Neural cell (in vitro differentiated cells): ENCODE data around the gene HOXC6. TPM values are rescaled to one million over a fixed set of nuclear protein-coding genes. Genes with fewer than 3 reads are reported as not detected.

Experiments
- H2AFZ ChIP-seq: fragments of 200-600, 300-800 bp; sonication (generic), shearing (Covaris generic); 2 replicates; pipeline ENCODE4 v1.6.0; 2014; ENCODE audit warnings: low read depth, mild to moderate bottlenecking, antibody characterized with exemption, low read length, moderate library complexity
- H3F3A ChIP-seq: fragments of 200-600 bp; shearing (Covaris generic); 2 replicates; pipeline ENCODE4 v1.6.1; 2016; ENCODE audit warnings: mild to moderate bottlenecking, moderate library complexity, mixed read lengths, antibody characterized with exemption, low read length; ENCODE audit not compliant: insufficient read depth, poor library complexity, severe bottlenecking
- H3K27ac ChIP-seq: fragments of 200-600, 300-800 bp; sonication (generic), shearing (Covaris generic); 2 replicates; pipeline ENCODE4 v1.5.1; 2014; ENCODE audit warnings: mild to moderate bottlenecking, low read length, moderate library complexity
- H3K27me3 ChIP-seq: fragments of 300-800, 200-600 bp; sonication (generic), shearing (Covaris generic); 2 replicates; pipeline ENCODE4 v1.6.0; 2014; ENCODE audit warnings: mild to moderate bottlenecking, low read depth, low read length, moderate library complexity; ENCODE audit not compliant: insufficient read depth
- H3K36me3 ChIP-seq: fragments of 300-800, 200-600 bp; sonication (generic), shearing (Covaris generic); 2 replicates; pipeline ENCODE4 v1.5.1; 2014; ENCODE audit warnings: mild to moderate bottlenecking, antibody characterized with exemption, low read length, moderate library complexity; ENCODE audit not compliant: insufficient read depth
- H3K4me2 ChIP-seq: fragments of 300-800, 200-600 bp; sonication (generic), shearing (Covaris generic); 2 replicates; pipeline ENCODE4 v1.6.0; 2014; ENCODE audit warnings: mild to moderate bottlenecking, low read length
- H3K4me3 ChIP-seq: fragments of 300-800, 200-600 bp; sonication (generic), shearing (Covaris generic); 2 replicates; pipeline ENCODE4 v1.5.1; 2014; ENCODE audit warnings: mild to moderate bottlenecking, low read length, moderate library complexity
- H3K79me2 ChIP-seq: fragments of 200-600 bp; shearing (Covaris generic); replicated peaks from 2 replicates; pipeline ENCODE4 v1.6.0; 2014; ENCODE audit warnings: mild to moderate bottlenecking, low read length, moderate library complexity; ENCODE audit not compliant: insufficient read depth
- H3K9ac ChIP-seq: fragments of 300-800, 200-600 bp; sonication (generic), shearing (Covaris generic); 2 replicates; pipeline ENCODE4 v1.6.1; 2016; ENCODE audit warnings: mild to moderate bottlenecking, low read length, mixed read lengths
- H3K9me2 ChIP-seq: fragments of 200-600 bp; shearing (Covaris generic); 2 replicates; pipeline ENCODE4 v1.6.1; 2016; ENCODE audit warnings: mild to moderate bottlenecking, low read length, mixed read lengths; ENCODE audit not compliant: insufficient read depth
- H3K9me3 ChIP-seq: fragments of 200-600, 300-800 bp; sonication (generic), shearing (Covaris generic); 2 replicates; pipeline ENCODE4 v1.6.1; 2016; ENCODE audit warnings: mild to moderate bottlenecking, mixed run types, low read length, moderate library complexity, mixed read lengths
- H4K20me1 ChIP-seq: fragments of 200-600 bp; shearing (Covaris generic); 2 replicates; pipeline ENCODE4 v1.6.1; 2016; ENCODE audit warnings: mild to moderate bottlenecking, mixed run types; ENCODE audit not compliant: insufficient read depth
- EZH2 ChIP-seq: fragments of 200-600, 300-800 bp; shearing (Covaris generic), sonication (generic); IDR thresholded peaks from 2 replicates; pipeline ENCODE4 v1.6.1; 2014; ENCODE audit warnings: antibody characterized with exemption, low read length, borderline replicate concordance, mild to moderate bottlenecking; ENCODE audit not compliant: insufficient read depth, poor library complexity, severe bottlenecking
- MXI1 ChIP-seq: fragments of 450-650 bp; conservative IDR thresholded peaks from 2 replicates; pipeline ENCODE4 v1.6.1; 2014; ENCODE audit warnings: antibody characterized with exemption, mild to moderate bottlenecking; ENCODE audit not compliant: poor library complexity, severe bottlenecking
- RAD21 ChIP-seq: fragments of 450-650 bp; conservative IDR thresholded peaks from 2 replicates; pipeline ENCODE4 v1.6.1; 2014; ENCODE audit warnings: antibody characterized with exemption, mild to moderate bottlenecking, moderate library complexity
- SMC3 ChIP-seq: fragments of 450-650 bp; conservative IDR thresholded peaks from 2 replicates; pipeline ENCODE4 v1.6.1; 2014; ENCODE audit warnings: antibody characterized with exemption, mild to moderate bottlenecking, moderate library complexity; ENCODE audit not compliant: poor library complexity
- polyA plus RNA-seq: library from polyadenylated mRNA; depleted of rRNA; stranded (reverse); fragments of >200 nt; gene quantifications from 2 replicates; pipeline ENCODE4 v1.2.3, GENCODE V29; 2014
- TF ChIP-seq, protein P1 (sequence below): IDR thresholded peaks from 2 replicates; pipeline ENCODE4 v1.6.1; 2012; ENCODE audit warnings: borderline replicate concordance

HOXC6 gene
- polyA plus RNA-seq, 1 donor from 2014 or later = not detected

DNA sequence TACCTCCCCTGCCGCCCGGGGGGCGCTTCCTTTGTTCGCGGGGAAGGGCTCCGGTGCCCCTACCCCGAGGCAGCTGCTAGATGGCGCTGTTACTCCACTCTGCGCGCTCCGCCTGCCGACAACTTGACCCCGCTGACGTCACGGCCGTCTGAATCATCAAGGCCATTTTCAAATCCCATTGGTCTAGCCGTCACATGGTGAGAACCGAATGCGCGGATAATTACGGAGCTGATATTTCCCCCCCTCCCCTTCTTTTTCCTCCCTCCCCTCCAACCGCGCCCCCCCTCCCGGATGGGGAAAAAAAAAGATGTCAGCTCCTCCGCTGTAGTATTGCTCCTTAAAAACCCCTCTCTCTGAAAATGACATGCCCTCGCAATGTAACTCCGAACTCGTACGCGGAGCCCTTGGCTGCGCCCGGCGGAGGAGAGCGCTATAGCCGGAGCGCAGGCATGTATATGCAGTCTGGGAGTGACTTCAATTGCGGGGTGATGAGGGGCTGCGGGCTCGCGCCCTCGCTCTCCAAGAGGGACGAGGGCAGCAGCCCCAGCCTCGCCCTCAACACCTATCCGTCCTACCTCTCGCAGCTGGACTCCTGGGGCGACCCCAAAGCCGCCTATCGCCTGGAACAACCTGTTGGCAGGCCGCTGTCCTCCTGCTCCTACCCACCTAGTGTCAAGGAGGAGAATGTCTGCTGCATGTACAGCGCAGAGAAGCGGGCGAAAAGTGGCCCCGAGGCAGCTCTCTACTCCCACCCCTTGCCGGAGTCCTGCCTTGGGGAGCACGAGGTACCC is 43.1 kb upstream of the HOXC6 start, which contains the start of gene HOXC10:
Gene HOXC10, plus strand, starts transcription at position 246 of the 791 bp plus-strand sequence. Its CDS starts 114 bp downstream, at position 360.
- no peaks in the 10 kb centered on the region for H3K36me3 ChIP-seq
- no peak within 1 kb of the TSS for H3K27ac ChIP-seq
- no peaks in the 10 kb centered on the region for H3K9me3 ChIP-seq
- TF ChIP-seq SMC3 = no peak
- peak; percentile 37 for TF ChIP-seq RAD21
- no peak for TF ChIP-seq EZH2
- TF ChIP-seq, protein P1, sequence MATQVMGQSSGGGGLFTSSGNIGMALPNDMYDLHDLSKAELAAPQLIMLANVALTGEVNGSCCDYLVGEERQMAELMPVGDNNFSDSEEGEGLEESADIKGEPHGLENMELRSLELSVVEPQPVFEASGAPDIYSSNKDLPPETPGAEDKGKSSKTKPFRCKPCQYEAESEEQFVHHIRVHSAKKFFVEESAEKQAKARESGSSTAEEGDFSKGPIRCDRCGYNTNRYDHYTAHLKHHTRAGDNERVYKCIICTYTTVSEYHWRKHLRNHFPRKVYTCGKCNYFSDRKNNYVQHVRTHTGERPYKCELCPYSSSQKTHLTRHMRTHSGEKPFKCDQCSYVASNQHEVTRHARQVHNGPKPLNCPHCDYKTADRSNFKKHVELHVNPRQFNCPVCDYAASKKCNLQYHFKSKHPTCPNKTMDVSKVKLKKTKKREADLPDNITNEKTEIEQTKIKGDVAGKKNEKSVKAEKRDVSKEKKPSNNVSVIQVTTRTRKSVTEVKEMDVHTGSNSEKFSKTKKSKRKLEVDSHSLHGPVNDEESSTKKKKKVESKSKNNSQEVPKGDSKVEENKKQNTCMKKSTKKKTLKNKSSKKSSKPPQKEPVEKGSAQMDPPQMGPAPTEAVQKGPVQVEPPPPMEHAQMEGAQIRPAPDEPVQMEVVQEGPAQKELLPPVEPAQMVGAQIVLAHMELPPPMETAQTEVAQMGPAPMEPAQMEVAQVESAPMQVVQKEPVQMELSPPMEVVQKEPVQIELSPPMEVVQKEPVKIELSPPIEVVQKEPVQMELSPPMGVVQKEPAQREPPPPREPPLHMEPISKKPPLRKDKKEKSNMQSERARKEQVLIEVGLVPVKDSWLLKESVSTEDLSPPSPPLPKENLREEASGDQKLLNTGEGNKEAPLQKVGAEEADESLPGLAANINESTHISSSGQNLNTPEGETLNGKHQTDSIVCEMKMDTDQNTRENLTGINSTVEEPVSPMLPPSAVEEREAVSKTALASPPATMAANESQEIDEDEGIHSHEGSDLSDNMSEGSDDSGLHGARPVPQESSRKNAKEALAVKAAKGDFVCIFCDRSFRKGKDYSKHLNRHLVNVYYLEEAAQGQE = no peak
- no peak within 1 kb of the TSS for H2AFZ ChIP-seq
- H3K4me3 ChIP-seq = peak within 1 kb of the TSS; percentile 52
- H3K4me2 ChIP-seq = no peak within 1 kb of the TSS
- no peak within 1 kb of the TSS for H3K9ac ChIP-seq
- no peaks in the 10 kb centered on the region for H3K79me2 ChIP-seq
- no peaks in the 10 kb centered on the region for H3F3A ChIP-seq
- peaks cover 100% of the 10 kb centered on the region for H3K27me3 ChIP-seq
- H3K9me2 ChIP-seq = no peaks in the 10 kb centered on the region
- no peaks in the 10 kb centered on the region for H4K20me1 ChIP-seq

DNA sequence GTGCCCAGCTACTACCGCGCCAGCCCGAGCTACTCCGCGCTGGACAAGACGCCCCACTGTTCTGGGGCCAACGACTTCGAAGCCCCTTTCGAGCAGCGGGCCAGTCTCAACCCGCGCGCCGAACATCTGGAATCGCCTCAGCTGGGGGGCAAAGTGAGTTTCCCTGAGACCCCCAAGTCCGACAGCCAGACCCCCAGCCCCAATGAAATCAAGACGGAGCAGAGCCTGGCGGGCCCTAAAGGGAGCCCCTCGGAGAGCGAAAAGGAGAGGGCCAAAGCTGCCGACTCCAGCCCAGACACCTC is 42.6 kb upstream of the HOXC6 start:
- Histone ChIP-seq H3K9ac (no peak overlapping the region), H3K9me3 (no peaks in the 10 kb centered on the region), H3K4me2 (no peak overlapping the region), H4K20me1 (no peaks in the 10 kb centered on the region), H3K27ac (no peak overlapping the region), H3K9me2 (no peaks in the 10 kb centered on the region), H3K4me3 (no peak overlapping the region), H3K36me3 (no peaks in the 10 kb centered on the region), H3K79me2 (no peaks in the 10 kb centered on the region), H3F3A (no peaks in the 10 kb centered on the region), H3K27me3 (peaks cover 100% of the 10 kb centered on the region), H2AFZ (no peak overlapping the region)
- TF ChIP-seq EZH2 (peak; percentile 45), RAD21 (no peak)

DNA sequence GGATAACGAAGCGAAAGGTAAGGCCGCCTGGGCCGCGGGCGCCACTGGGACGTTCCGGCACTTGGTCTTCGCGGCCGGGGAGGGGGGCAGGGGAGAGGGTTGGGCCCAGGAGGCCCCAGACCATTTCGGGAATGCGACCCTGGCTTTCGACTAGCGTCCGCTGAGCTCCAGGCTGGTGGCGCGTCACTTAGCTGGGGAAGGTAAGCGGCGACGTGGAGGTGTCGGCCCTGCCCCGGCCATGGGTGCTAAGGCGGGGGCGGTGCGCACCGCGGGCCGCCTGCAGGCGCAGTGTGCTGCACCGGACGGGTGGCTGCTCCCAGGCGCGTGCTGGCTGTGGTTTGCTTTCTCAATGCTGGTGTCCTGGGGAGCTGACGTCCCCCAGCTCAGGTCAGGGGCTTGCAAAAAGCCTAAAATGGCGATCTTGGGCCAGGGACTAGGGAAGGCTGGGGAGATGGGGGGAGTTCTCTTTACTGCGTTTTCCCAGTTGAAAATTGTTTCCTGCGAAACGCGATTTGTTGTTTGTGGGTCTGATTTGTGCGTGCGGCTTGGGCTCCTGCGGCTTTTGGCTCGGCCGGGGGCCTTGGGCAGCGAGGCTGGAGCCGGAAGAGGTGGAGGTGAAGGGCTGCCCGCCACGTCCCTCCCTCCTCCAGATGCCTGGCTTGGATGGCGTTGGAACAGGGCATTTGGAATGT is 42.1 kb upstream of the HOXC6 start:
- Histone ChIP-seq H3F3A (no peaks in the 10 kb centered on the region), H3K79me2 (no peaks in the 10 kb centered on the region), H3K4me2 (no peak overlapping the region), H3K4me3 (no peak overlapping the region), H3K9ac (no peak overlapping the region), H3K36me3 (no peaks in the 10 kb centered on the region), H3K9me2 (no peaks in the 10 kb centered on the region), H3K27me3 (peaks cover 100% of the 10 kb centered on the region), H4K20me1 (no peaks in the 10 kb centered on the region), H3K9me3 (no peaks in the 10 kb centered on the region), H2AFZ (no peak overlapping the region), H3K27ac (no peak overlapping the region)
- TF ChIP-seq EZH2 = peak; percentile 69
- no peak for TF ChIP-seq MXI1
